HUES64 (cell line): Measurements from ENCODE around the gene RAP2A.

ENCODE experiments used
- H3K27ac ChIP-seq: 2 replicates; pipeline ENCODE4 v1.7.0; 2013; ENCODE audit warnings: low read depth, low read length, inconsistent platforms
- H3K27me3 ChIP-seq: 2 replicates; pipeline ENCODE4 v1.6.1; 2013; ENCODE audit warnings: mild to moderate bottlenecking, low read length; ENCODE audit not compliant: insufficient read depth
- H3K36me3 ChIP-seq: 2 replicates; pipeline ENCODE4 v1.6.1; 2013; ENCODE audit warnings: mild to moderate bottlenecking, low read length; ENCODE audit not compliant: insufficient read depth
- H3K4me1 ChIP-seq: 2 replicates; pipeline ENCODE4 v1.6.1; 2013; ENCODE audit warnings: mild to moderate bottlenecking, low read length, moderate library complexity; ENCODE audit not compliant: insufficient read depth
- H3K4me3 ChIP-seq: 2 replicates; pipeline ENCODE4 v1.5.1; 2013; ENCODE audit warnings: mild to moderate bottlenecking, low read length, moderate library complexity
- H3K9ac ChIP-seq: 2 replicates; pipeline ENCODE4 v1.6.1; 2013; ENCODE audit warnings: mild to moderate bottlenecking, low read depth, low read length
- H3K9me3 ChIP-seq: 2 replicates; pipeline ENCODE4 v1.6.1; 2013; ENCODE audit warnings: low read depth, low read length; ENCODE audit not compliant: insufficient read depth
- WGBS: fragments of 150-250, 120-280 bp; methylation state at CpG from one replicate; pipeline ENCODE4 v1.1.7; 2013; ENCODE audit warnings: missing lambda C conversion rate; 5-methylcytosine and 5-hydroxymethylcytosine counted together

RAP2A gene

GRCh38 chr13:97423300-97424045 lies 10.5 kb upstream of the RAP2A start:
- Histone ChIP-seq H3K36me3 (no peaks in the 10 kb centered on the region), H3K4me1 (peaks cover 5% of the 10 kb centered on the region; the same call in 1 of the 2 replicates), H3K9me3 (no peaks in the 10 kb centered on the region), H3K9ac (no peak overlapping the region), H3K27me3 (no peaks in the 10 kb centered on the region), H3K27ac (no peak overlapping the region), H3K4me3 (no peak overlapping the region)
- 91% methylated on average over 8 of the region's 8 CpGs for WGBS

GRCh38 chr13:97425590-97425989 lies 8.4 kb upstream of the RAP2A start:
- Histone ChIP-seq H3K4me3 (no peak overlapping the region), H3K9ac (no peak overlapping the region), H3K36me3 (no peaks in the 10 kb centered on the region), H3K9me3 (no peaks in the 10 kb centered on the region), H3K27ac (no peak overlapping the region), H3K27me3 (no peaks in the 10 kb centered on the region), H3K4me1 (peaks cover 5% of the 10 kb centered on the region; the same call in 1 of the 2 replicates)
- 84% methylated on average over 2 of the region's 2 CpGs for WGBS

- Histone ChIP-seq H3K4me3 (no peak overlapping the region), H3K4me1 (peaks cover 5% of the 10 kb centered on the region; the same call in 1 of the 2 replicates), H3K36me3 (no peaks in the 10 kb centered on the region), H3K9me3 (no peaks in the 10 kb centered on the region), H3K27me3 (no peaks in the 10 kb centered on the region), H3K27ac (no peak overlapping the region), H3K9ac (no peak overlapping the region)
- 95% methylated on average over 3 of the region's 3 CpGs for WGBS
Measured at GRCh38 chr13:97426695-97427094, 7.3 kb upstream of the RAP2A start.

- Histone ChIP-seq H3K27ac (no peak overlapping the region), H3K4me3 (no peak overlapping the region), H3K27me3 (no peaks in the 10 kb centered on the region), H3K9ac (no peak overlapping the region), H3K36me3 (no peaks in the 10 kb centered on the region), H3K9me3 (no peaks in the 10 kb centered on the region), H3K4me1 (peaks cover 5% of the 10 kb centered on the region; the same call in 1 of the 2 replicates)
- 88% methylated on average over 6 of the region's 6 CpGs for WGBS
Measured at GRCh38 chr13:97429681-97430081, 4.3 kb upstream of the RAP2A start.

GRCh38 chr13:97430296-97430695 lies 3.7 kb upstream of the RAP2A start:
- Histone ChIP-seq H3K4me3 (no peak overlapping the region), H3K9me3 (no peaks in the 10 kb centered on the region), H3K27me3 (no peaks in the 10 kb centered on the region), H3K9ac (no peak overlapping the region), H3K4me1 (peaks cover 5% of the 10 kb centered on the region; the same call in 1 of the 2 replicates), H3K36me3 (no peaks in the 10 kb centered on the region), H3K27ac (no peak overlapping the region)
- WGBS, result 95% methylated on average over 4 of the region's 4 CpGs

GRCh38 chr13:97431171-97431764 lies 2.7 kb upstream of the RAP2A start:
- peaks cover 12% of the 10 kb centered on the region for H3K4me1 ChIP-seq
- H3K9ac ChIP-seq, result no peak overlapping the region
- no peaks in the 10 kb centered on the region for H3K9me3 ChIP-seq
- H3K27me3 ChIP-seq, result no peaks in the 10 kb centered on the region
- H3K4me3 ChIP-seq, result 0 out of 2 replicates have a peak overlapping the region, but pooled peaks have one; percentile 100
- 88% methylated on average over 4 of the region's 4 CpGs for WGBS
- peaks cover 2% of the 10 kb centered on the region; the same call in 1 of the 2 replicates for H3K36me3 ChIP-seq
- H3K27ac ChIP-seq, result no peak overlapping the region

GRCh38 chr13:97432232-97432916 lies 1.6 kb upstream of the RAP2A start:
- H3K4me1 ChIP-seq, result peaks cover 13% of the 10 kb centered on the region
- no peaks in the 10 kb centered on the region for H3K9me3 ChIP-seq
- peak overlapping the region; percentile 100 for H3K4me3 ChIP-seq
- H3K9ac ChIP-seq, result peak overlapping the region; percentile 19; the same call in 1 of the 2 replicates
- H3K27me3 ChIP-seq, result no peaks in the 10 kb centered on the region
- no peak overlapping the region for H3K27ac ChIP-seq
- 55% methylated on average over 18 of the region's 19 CpGs for WGBS
- H3K36me3 ChIP-seq, result peaks cover 6% of the 10 kb centered on the region

- H3K27me3 ChIP-seq, result no peaks in the 10 kb centered on the region
- H3K9me3 ChIP-seq, result no peaks in the 10 kb centered on the region
- H3K4me3 ChIP-seq, result peak overlapping the region; percentile 100
- H3K9ac ChIP-seq, result peak overlapping the region; percentile 85
- H3K36me3 ChIP-seq, result peaks cover 10% of the 10 kb centered on the region
- peak overlapping the region; percentile 92 for H3K27ac ChIP-seq
- peaks cover 12% of the 10 kb centered on the region for H3K4me1 ChIP-seq
- WGBS, result 1% methylated on average over 50 of the region's 50 CpGs
Measured at GRCh38 chr13:97432917-97433726, 847 bp upstream of the RAP2A start.

- no peaks in the 10 kb centered on the region for H3K27me3 ChIP-seq
- peak overlapping the region; percentile 24; the same call in 1 of the 2 replicates for H3K27ac ChIP-seq
- peaks cover 8% of the 10 kb centered on the region; the same call in 1 of the 2 replicates for H3K4me1 ChIP-seq
- WGBS, result under 1% methylated on average over 60 of the region's 60 CpGs
- peak overlapping the region; percentile 90 for H3K4me3 ChIP-seq
- no peaks in the 10 kb centered on the region for H3K9me3 ChIP-seq
- H3K36me3 ChIP-seq, result peaks cover 23% of the 10 kb centered on the region
- peak overlapping the region; percentile 89 for H3K9ac ChIP-seq
Measured at GRCh38 chr13:97434397-97435201, 630 bp downstream of the RAP2A start.

- peaks cover 8% of the 10 kb centered on the region; the same call in 1 of the 2 replicates for H3K4me1 ChIP-seq
- H3K27me3 ChIP-seq, result no peaks in the 10 kb centered on the region
- H3K9ac ChIP-seq, result peak overlapping the region; percentile 89
- no peaks in the 10 kb centered on the region for H3K9me3 ChIP-seq
- peaks cover 29% of the 10 kb centered on the region for H3K36me3 ChIP-seq
- H3K4me3 ChIP-seq, result peak overlapping the region; percentile 90
- no peak overlapping the region for H3K27ac ChIP-seq
- 60% methylated on average over 1 of the region's 3 CpGs for WGBS
Measured at GRCh38 chr13:97435323-97435722, 1.4 kb downstream of the RAP2A start.
